ENCODE results near the gene ASB2.

DNA sequence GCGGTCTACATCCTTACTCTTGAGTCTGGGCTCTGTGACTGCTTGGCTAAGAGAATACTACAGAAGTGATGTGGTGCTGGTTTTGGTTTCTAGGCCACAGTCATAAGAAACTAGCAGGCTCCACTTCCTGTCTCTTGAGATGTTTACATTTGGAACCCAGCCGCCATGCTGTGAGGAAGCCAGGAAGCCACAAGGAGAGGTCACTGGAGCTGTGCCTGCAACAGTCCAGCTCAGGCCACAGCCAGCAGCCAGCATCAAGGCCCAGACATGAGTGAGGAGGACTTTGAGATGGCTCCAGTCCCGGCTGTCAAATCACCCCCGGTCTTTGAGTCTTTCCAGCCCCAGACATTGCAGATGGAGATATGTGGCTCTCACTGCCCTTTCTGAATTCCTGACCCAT is 62.1 kb downstream of the ASB2 start:
- TF ChIP-seq POLR2A (IDR thresholded peaks at IDR 0.05) (no peak), POLR2AphosphoS5 (IDR thresholded peaks at IDR 0.05) (no peak)
